ENCODE results near the gene FXYD7. TPM values are rescaled to one million over a fixed set of nuclear protein-coding genes. Genes with fewer than 3 reads are reported as not detected.

FXYD7 gene
- total RNA-seq, 5 donors from 2014 or later (not counting 1 experiment from before 2014, with no cell fraction given), result 8.8 to 24.0 (median 12.6) TPM

DNA sequence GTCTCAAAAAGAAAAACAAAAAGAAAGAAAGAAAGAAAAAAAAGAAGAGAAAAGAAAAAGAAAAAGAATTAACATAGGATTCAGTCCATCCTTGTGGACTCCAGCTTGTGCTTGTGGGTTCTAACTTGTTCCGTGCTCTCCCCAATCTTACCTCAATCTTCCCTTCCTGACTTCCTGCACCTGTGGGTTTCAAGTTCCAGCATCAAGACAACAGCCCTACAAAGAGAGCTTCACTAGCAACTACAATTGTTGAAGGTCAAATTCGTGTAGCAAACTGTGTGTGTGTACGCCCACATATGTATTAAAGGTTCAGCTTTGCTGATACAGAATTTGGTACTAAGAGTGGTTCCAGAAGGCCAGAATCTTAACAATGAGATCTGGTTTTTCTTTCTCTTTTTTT is 36.8 kb downstream of the FXYD7 start:
- Mint-ChIP-seq H3K27me3 (no peaks in the 10 kb centered on the region), H3K4me3 (peak overlapping the region in 1 of 3 donors; percentile 38), H3K9me3 (peaks cover 0 to 12% (median 4%) of the 10 kb centered on the region in 3 donors), H3K4me1 (peaks cover 35 to 56% (median 48%) of the 10 kb centered on the region in 3 donors), H3K27ac (peak overlapping the region; percentile 45 to 66), H3K36me3 (peaks cover 5% of the 10 kb centered on the region)
- ATAC-seq (replicated peaks in 1 of 4) (peak in 3 of 4 experiments; percentile 38 to 66 (median 55)), DNase-seq (peak in 1 of 35 experiments; percentile 33)
- H3K36me3 ChIP-seq (ENCODE audit: control insufficient read depth in 2 of 2, extremely low read depth in 1 of 2, insufficient read depth in 1 of 2, low read length in 1 of 2), result peaks cover 0 to 4% of the 10 kb centered on the region in 2 donors
- peaks cover 3% of the 10 kb centered on the region for H3K9me3 ChIP-seq
- peaks cover 15 to 19% of the 10 kb centered on the region in 2 experiments for H3K4me1 ChIP-seq (ENCODE audit: control insufficient read depth in 1 of 2, extremely low read depth in 1 of 2, insufficient read depth in 2 of 2, low read length in 2 of 2)
- CTCF ChIA-PET, result interaction anchor here in 1 of 2 donors (1.0 kb wide), 1 partner anchor 10 kb away, joined by 3 read pairs; no protein-coding TSS in a partner anchor
- no peak overlapping the region for H3K27ac ChIP-seq (ENCODE audit: low read length)
- no peaks in the 10 kb centered on the region for H3K27me3 ChIP-seq (replicated peaks in 1 of 2; ENCODE audit: control insufficient read depth in 2 of 2, extremely low read depth in 1 of 2, insufficient read depth in 2 of 2, low read length in 1 of 2)
- H3K4me3 ChIP-seq (ENCODE audit: control insufficient read depth in 1 of 2, extremely low read depth in 1 of 2, low read length in 1 of 2), result no peak overlapping the region
- POLR2A ChIA-PET, result interaction anchor here in 1 of 2 donors (0.6 kb wide), 1 partner anchor 28 kb away, joined by 4 read pairs; no protein-coding TSS in a partner anchor
- no CpG with 5 or more reads among the region's 3 CpGs for WGBS (ENCODE audit: insufficient coverage)

DNA sequence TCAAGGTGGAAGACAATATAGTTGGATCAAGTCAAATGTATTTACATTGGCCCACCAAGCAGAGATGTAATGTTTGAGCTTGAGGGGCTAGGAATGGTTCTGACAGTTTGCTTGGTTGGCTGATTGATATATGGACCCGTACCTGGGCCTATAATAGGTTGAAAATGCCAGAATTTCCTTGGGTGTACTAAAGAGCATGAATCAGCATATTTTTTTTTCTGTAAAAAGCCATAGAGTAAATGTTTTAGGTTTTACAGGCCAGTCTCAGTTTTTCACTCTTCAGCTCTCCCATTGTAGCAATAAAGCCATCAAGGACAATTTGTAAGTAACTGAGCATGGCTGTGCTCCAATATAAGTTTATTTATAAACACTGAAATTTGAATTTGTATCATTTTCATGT is 38.3 kb downstream of the FXYD7 start:
- no peaks in the 10 kb centered on the region for H3K27me3 ChIP-seq (replicated peaks in 1 of 2; ENCODE audit: control insufficient read depth in 2 of 2, extremely low read depth in 1 of 2, insufficient read depth in 2 of 2, low read length in 1 of 2)
- DNase-seq, result no peak
- POLR2A ChIA-PET, result no interaction called here
- no peak overlapping the region for H3K4me3 ChIP-seq (ENCODE audit: control insufficient read depth in 1 of 2, extremely low read depth in 1 of 2, low read length in 1 of 2)
- Mint-ChIP-seq H3K27me3 (no peaks in the 10 kb centered on the region), H3K9me3 (peaks cover 0 to 12% (median 4%) of the 10 kb centered on the region in 3 donors), H3K36me3 (no peaks in the 10 kb centered on the region), H3K4me1 (peaks cover 30 to 47% (median 35%) of the 10 kb centered on the region in 3 donors), H3K4me3 (no peak overlapping the region), H3K27ac (no peak overlapping the region)
- H3K9me3 ChIP-seq, result peaks cover 3% of the 10 kb centered on the region
- no peaks in the 10 kb centered on the region for H3K36me3 ChIP-seq (ENCODE audit: control insufficient read depth in 2 of 2, extremely low read depth in 1 of 2, insufficient read depth in 1 of 2, low read length in 1 of 2)
- peaks cover 15 to 19% of the 10 kb centered on the region in 2 experiments for H3K4me1 ChIP-seq (ENCODE audit: control insufficient read depth in 1 of 2, extremely low read depth in 1 of 2, insufficient read depth in 2 of 2, low read length in 2 of 2)
- H3K27ac ChIP-seq (ENCODE audit: low read length), result no peak overlapping the region
- ATAC-seq (replicated peaks in 1 of 4), result no peak
- 100% methylated on average over 1 of the region's 1 CpG for WGBS (ENCODE audit: insufficient coverage)
- CTCF ChIA-PET, result interaction anchor here in 1 of 2 donors (0.6 kb wide), 1 partner anchor 40 kb away, joined by 3 read pairs; no protein-coding TSS in a partner anchor

DNA sequence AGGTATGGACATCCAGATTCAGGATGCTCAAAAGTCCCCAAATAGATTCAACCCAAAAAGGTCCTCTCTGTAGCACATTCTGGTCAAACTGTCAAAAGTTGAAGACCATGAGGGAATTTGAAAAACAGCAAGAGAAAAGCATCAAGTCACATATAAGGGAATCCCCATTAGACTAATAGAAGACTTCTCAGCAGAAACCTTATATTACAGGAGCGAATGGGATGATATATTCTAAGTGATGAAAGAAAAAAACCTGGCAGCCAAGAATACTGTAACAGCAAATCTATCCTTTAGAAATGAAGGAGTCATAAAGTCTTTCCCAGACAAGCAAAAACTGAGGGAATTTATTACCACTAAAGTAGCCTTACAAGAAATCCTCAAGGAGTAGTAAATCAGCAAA is 41.2 kb downstream of the FXYD7 start:
- Histone ChIP-seq H3K4me3 (ENCODE audit: control insufficient read depth in 1 of 2, extremely low read depth in 1 of 2, low read length in 1 of 2) (no peak overlapping the region), H3K27ac (ENCODE audit: low read length) (no peak overlapping the region), H3K27me3 (replicated peaks in 1 of 2; ENCODE audit: control insufficient read depth in 2 of 2, extremely low read depth in 1 of 2, insufficient read depth in 2 of 2, low read length in 1 of 2) (no peaks in the 10 kb centered on the region), H3K36me3 (ENCODE audit: control insufficient read depth in 2 of 2, extremely low read depth in 1 of 2, insufficient read depth in 1 of 2, low read length in 1 of 2) (no peaks in the 10 kb centered on the region), H3K9me3 (peaks cover 3% of the 10 kb centered on the region), H3K4me1 (ENCODE audit: control insufficient read depth in 1 of 2, extremely low read depth in 1 of 2, insufficient read depth in 2 of 2, low read length in 2 of 2) (peaks cover 10 to 13% of the 10 kb centered on the region in 2 experiments)
- no peaks in the 10 kb centered on the region for H3K36me3 Mint-ChIP-seq
- H3K4me3 Mint-ChIP-seq, result no peak overlapping the region
- ATAC-seq (replicated peaks in 1 of 4) (no peak), DNase-seq (no peak)
- H3K4me1 Mint-ChIP-seq, result peaks cover 15 to 34% (median 28%) of the 10 kb centered on the region in 3 donors
- POLR2A ChIA-PET, result no interaction called here
- peaks cover 0 to 6% (median 0%) of the 10 kb centered on the region in 3 donors for H3K9me3 Mint-ChIP-seq
- H3K27me3 Mint-ChIP-seq, result no peaks in the 10 kb centered on the region
- WGBS (ENCODE audit: insufficient coverage), result no CpG with 5 or more reads among the region's 1 CpG
- CTCF ChIA-PET, result no interaction called here
- no peak overlapping the region for H3K27ac Mint-ChIP-seq

DNA sequence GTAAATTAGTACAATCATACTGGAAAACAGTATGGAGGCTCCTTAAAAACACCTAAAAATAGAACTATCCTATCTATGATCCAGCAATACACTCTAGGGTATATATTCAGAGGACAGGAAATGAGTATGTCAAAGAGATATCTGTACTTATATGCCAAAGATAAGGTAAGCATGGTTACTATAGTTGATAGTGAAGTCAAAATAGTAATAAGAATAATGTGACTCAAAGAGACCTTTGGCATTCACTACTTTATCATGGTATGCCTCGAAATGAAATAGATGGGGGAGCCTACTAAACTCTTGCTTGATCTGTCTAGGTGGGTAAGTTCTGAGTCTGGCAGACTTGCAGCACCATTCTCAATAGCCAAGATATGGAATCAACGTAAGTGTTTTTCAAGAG is 41.8 kb downstream of the FXYD7 start:
- H3K4me3 ChIP-seq (ENCODE audit: control insufficient read depth in 1 of 2, extremely low read depth in 1 of 2, low read length in 1 of 2), result no peak overlapping the region
- peaks cover 4 to 7% of the 10 kb centered on the region in 2 experiments for H3K4me1 ChIP-seq (ENCODE audit: control insufficient read depth in 1 of 2, extremely low read depth in 1 of 2, insufficient read depth in 2 of 2, low read length in 2 of 2)
- Mint-ChIP-seq H3K27me3 (no peaks in the 10 kb centered on the region), H3K4me1 (peaks cover 8 to 28% (median 22%) of the 10 kb centered on the region in 3 donors), H3K4me3 (no peak overlapping the region), H3K27ac (peak overlapping the region in 1 of 2 donors; percentile 11), H3K9me3 (peaks cover 0 to 6% (median 0%) of the 10 kb centered on the region in 3 donors), H3K36me3 (no peaks in the 10 kb centered on the region)
- no CpG with 5 or more reads among the region's 2 CpGs for WGBS (ENCODE audit: insufficient coverage)
- DNase-seq, result no peak
- peaks cover 3% of the 10 kb centered on the region for H3K9me3 ChIP-seq
- ChIA-PET POLR2A (no interaction called here), CTCF (no interaction called here)
- no peak overlapping the region for H3K27ac ChIP-seq (ENCODE audit: low read length)
- no peaks in the 10 kb centered on the region for H3K27me3 ChIP-seq (replicated peaks in 1 of 2; ENCODE audit: control insufficient read depth in 2 of 2, extremely low read depth in 1 of 2, insufficient read depth in 2 of 2, low read length in 1 of 2)
- no peaks in the 10 kb centered on the region for H3K36me3 ChIP-seq (ENCODE audit: control insufficient read depth in 2 of 2, extremely low read depth in 1 of 2, insufficient read depth in 1 of 2, low read length in 1 of 2)
- ATAC-seq (replicated peaks in 1 of 4), result no peak

DNA sequence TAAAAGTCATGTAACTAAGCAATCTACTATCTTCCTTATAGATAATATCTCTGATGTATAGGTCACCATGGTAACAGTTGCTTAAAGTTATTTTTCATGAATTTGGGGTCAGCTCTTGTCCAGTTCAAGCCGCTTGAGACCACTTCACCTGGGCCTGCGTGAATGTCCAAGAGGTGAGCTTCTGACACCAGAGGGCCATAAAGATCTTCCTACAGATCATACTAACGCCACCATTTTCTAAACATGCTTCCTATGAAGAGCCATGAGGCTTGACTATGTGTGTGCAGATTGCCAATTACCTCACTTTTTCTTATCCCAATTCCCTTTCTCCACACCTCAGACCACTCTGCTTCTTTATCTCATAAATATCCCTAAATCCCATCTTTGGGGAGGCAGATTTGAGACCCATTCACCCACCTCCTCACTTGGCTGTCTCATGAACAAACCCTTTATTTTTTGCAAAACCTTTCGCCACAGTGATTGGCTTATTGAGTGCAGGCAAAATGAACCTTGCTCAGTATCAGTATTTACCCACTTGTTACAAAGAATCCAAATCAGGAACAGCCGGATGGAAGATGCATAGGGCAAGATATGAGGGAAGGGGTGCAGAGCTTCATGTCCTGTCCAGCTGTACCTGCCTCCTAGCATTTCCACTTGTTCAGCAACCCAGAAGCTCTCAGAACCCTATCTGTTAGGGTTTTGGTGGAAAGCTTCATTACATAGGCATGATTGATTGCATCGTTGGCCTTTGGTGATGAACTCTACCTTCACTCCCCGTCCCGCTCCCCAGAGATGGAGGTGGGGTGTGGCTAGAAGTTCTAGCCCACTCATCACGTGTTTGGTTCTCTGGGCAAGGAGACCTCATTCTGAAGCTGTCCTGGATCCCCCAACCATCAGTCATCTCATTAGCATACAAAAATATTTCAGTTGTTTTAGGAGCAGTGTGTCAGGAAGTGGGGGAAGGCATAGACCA is 51.2 kb downstream of the FXYD7 start:
- ChIA-PET CTCF (interaction anchor here in 1 of 2 donors (0.6 to 0.7 kb wide), 2 partner anchors 100 to 745 kb away, joined by 6 to 7 read pairs; no protein-coding TSS in a partner anchor), POLR2A (no interaction called here)
- H3K36me3 Mint-ChIP-seq, result no peaks in the 10 kb centered on the region
- H3K4me1 Mint-ChIP-seq, result peaks cover 12 to 29% (median 25%) of the 10 kb centered on the region in 3 donors
- Histone ChIP-seq H3K27me3 (replicated peaks in 1 of 2; ENCODE audit: control insufficient read depth in 2 of 2, extremely low read depth in 1 of 2, insufficient read depth in 2 of 2, low read length in 1 of 2) (peaks cover 0 to 3% of the 10 kb centered on the region in 2 experiments), H3K4me3 (ENCODE audit: control insufficient read depth in 1 of 2, extremely low read depth in 1 of 2, low read length in 1 of 2) (no peak overlapping the region), H3K4me1 (ENCODE audit: control insufficient read depth in 1 of 2, extremely low read depth in 1 of 2, insufficient read depth in 2 of 2, low read length in 2 of 2) (peaks cover 0 to 14% of the 10 kb centered on the region in 2 experiments), H3K27ac (ENCODE audit: low read length) (no peak overlapping the region), H3K9me3 (no peaks in the 10 kb centered on the region), H3K36me3 (ENCODE audit: control insufficient read depth in 2 of 2, extremely low read depth in 1 of 2, insufficient read depth in 1 of 2, low read length in 1 of 2) (no peaks in the 10 kb centered on the region)
- no peak for DNase-seq
- WGBS (ENCODE audit: insufficient coverage), result 80% methylated on average over 1 of the region's 9 CpGs
- no peak overlapping the region for H3K27ac Mint-ChIP-seq
- peaks cover 0 to 2% of the 10 kb centered on the region in 2 donors for H3K27me3 Mint-ChIP-seq
- H3K9me3 Mint-ChIP-seq, result no peaks in the 10 kb centered on the region
- no peak for ATAC-seq (replicated peaks in 1 of 4)
- H3K4me3 Mint-ChIP-seq, result no peak overlapping the region

DNA sequence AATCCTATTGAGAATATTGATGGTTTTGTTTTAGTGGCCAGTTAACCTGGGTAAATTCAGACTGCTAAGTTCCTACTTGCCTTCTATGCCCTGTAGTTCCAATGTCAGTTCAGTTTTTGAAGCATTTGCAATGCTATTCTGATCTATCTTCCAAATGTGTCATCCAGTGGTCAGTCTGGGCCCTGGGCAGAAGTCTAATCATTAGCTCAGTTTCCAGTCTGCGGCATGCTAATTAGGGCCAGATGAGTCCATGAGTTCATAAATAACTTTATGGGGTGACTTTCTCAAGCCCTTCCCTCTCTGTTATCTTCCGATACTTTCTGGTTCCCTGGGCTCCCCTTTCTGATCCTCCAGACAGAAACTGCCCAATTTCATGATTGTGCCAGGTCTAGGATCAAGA is 52.8 kb downstream of the FXYD7 start:
- Mint-ChIP-seq H3K36me3 (no peaks in the 10 kb centered on the region), H3K4me3 (no peak overlapping the region), H3K27ac (no peak overlapping the region), H3K27me3 (no peaks in the 10 kb centered on the region), H3K4me1 (peaks cover 22 to 37% (median 33%) of the 10 kb centered on the region in 3 donors), H3K9me3 (no peaks in the 10 kb centered on the region)
- Histone ChIP-seq H3K9me3 (no peaks in the 10 kb centered on the region), H3K4me3 (ENCODE audit: control insufficient read depth in 1 of 2, extremely low read depth in 1 of 2, low read length in 1 of 2) (no peak overlapping the region), H3K27ac (ENCODE audit: low read length) (no peak overlapping the region), H3K27me3 (replicated peaks in 1 of 2; ENCODE audit: control insufficient read depth in 2 of 2, extremely low read depth in 1 of 2, insufficient read depth in 2 of 2, low read length in 1 of 2) (peaks cover 0 to 3% of the 10 kb centered on the region in 2 experiments), H3K4me1 (ENCODE audit: control insufficient read depth in 1 of 2, extremely low read depth in 1 of 2, insufficient read depth in 2 of 2, low read length in 2 of 2) (peaks cover 0 to 17% of the 10 kb centered on the region in 2 experiments), H3K36me3 (ENCODE audit: control insufficient read depth in 2 of 2, extremely low read depth in 1 of 2, insufficient read depth in 1 of 2, low read length in 1 of 2) (no peaks in the 10 kb centered on the region)
- POLR2A ChIA-PET, result no interaction called here
- DNase-seq (no peak), ATAC-seq (replicated peaks in 1 of 4) (no peak)
- CTCF ChIA-PET, result no interaction called here
- no CpG with 5 or more reads among the region's 2 CpGs for WGBS (ENCODE audit: insufficient coverage)
